CD4-positive, alpha-beta T cell (primary cell): Measurements from ENCODE around the gene MEAF6. TPM values are rescaled to one million over a fixed set of nuclear protein-coding genes. Genes with fewer than 3 reads are reported as not detected.

Experiments
- ATAC-seq: fragments of 200-7000 bp; cut with Tn5 transposase; one replicate; pipeline ENCODE4 v1.10.0; 2022; ENCODE audit warnings: mild to moderate bottlenecking; ENCODE audit not compliant: poor library complexity
- CTCF ChIA-PET: fragments of 350-600 bp; sonication (Branson Sonifier 250); formaldehyde crosslinking; loops from one replicate; lab custom pipeline; 2021; ENCODE audit warnings: antibody characterized with exemption, inconsistent platforms; lab: Charles Lee
- POLR2A ChIA-PET: fragments of 350-600 bp; sonication (Branson Sonifier 250); formaldehyde crosslinking; loops from one replicate; lab custom pipeline; 2021; ENCODE audit warnings: antibody characterized with exemption, inconsistent platforms; lab: Charles Lee
- DNase-seq, 14 experiments: peaks; one replicate each; pipeline ENCODE4 v3.0.0-alpha.2; 2013 to 2020; ENCODE audit warnings: mixed read lengths in 2 of 14
- H3K27ac ChIP-seq, 2 donors: one replicate each; pipeline versions ENCODE4 v1.5.1 to v1.7.0; 2013; ENCODE audit warnings: low read length in 2 of 2, low read depth in 1 of 2, mild to moderate bottlenecking in 1 of 2
- H3K27me3 ChIP-seq, 2 experiments: 1 replicate in 1 of 2; 2 replicates in 1 of 2; pipeline versions ENCODE4 v1.6.1 to v1.7.0; 2013; ENCODE audit warnings: low read length in 2 of 2, control low read depth in 1 of 2, mild to moderate bottlenecking in 1 of 2, moderate library complexity in 1 of 2; ENCODE audit not compliant: insufficient read depth in 2 of 2, control insufficient read depth in 1 of 2
- H3K36me3 ChIP-seq: one replicate; pipeline ENCODE4 v1.6.1; 2013; ENCODE audit warnings: low read length, control low read depth; ENCODE audit not compliant: insufficient read depth
- H3K4me1 ChIP-seq: one replicate; pipeline ENCODE4 v1.6.1; 2013; ENCODE audit warnings: low read length, control low read depth; ENCODE audit not compliant: insufficient read depth
- H3K4me3 ChIP-seq: one replicate; pipeline ENCODE4 v1.5.1; 2013; ENCODE audit warnings: mild to moderate bottlenecking, low read length, moderate library complexity
- H3K9me3 ChIP-seq, 2 experiments: 1 replicate in 1 of 2; 2 replicates in 1 of 2; pipeline versions ENCODE4 v1.6.1 to v1.7.0; 2013; ENCODE audit warnings: low read length in 2 of 2, mild to moderate bottlenecking in 2 of 2, control low read depth in 1 of 2, moderate library complexity in 1 of 2; ENCODE audit not compliant: control insufficient read depth in 1 of 2, insufficient read depth in 1 of 2
- H3K27ac Mint-ChIP-seq: one replicate; pipeline ENCODE4 v1.8.0; 2020; ENCODE audit warnings: mixed read lengths
- H3K27me3 Mint-ChIP-seq: one replicate; pipeline ENCODE4 v1.8.0; 2021; ENCODE audit warnings: mixed read lengths
- H3K36me3 Mint-ChIP-seq: one replicate; pipeline ENCODE4 v1.8.0; 2021; ENCODE audit warnings: low read depth, mixed read lengths
- H3K4me1 Mint-ChIP-seq: one replicate; pipeline ENCODE4 v1.8.0; 2021; ENCODE audit warnings: low read depth, mixed read lengths
- H3K4me3 Mint-ChIP-seq: one replicate; pipeline ENCODE4 v1.8.0; 2020; ENCODE audit warnings: mild to moderate bottlenecking, mixed read lengths
- H3K9me3 Mint-ChIP-seq: one replicate; pipeline ENCODE4 v1.8.0; 2020; ENCODE audit warnings: mixed read lengths
- CTCF ChIP-seq: fragments of 200-600 bp; IDR thresholded peaks from one replicate; pipeline ENCODE4 v1.8.0; 2022; ENCODE audit warnings: antibody characterized with exemption, mild to moderate bottlenecking
- intact Hi-C, 2 experiments: fragments of 100-400 bp; cut with DNase I in 1 of 2; cut with micrococcal nuclease in 1 of 2; formaldehyde crosslinking; loops; one replicate each; pipeline versions ENCODE4 v1.15.1 to v1.9.0; 2023 to 2025; cut with DNase I, micrococcal nuclease
- total RNA-seq, 174 experiments: library from RNA in 2 of 174; stranded (reverse) in 2 of 174; gene quantifications; one replicate each; pipeline ENCODE4 v1.2.3 and lab custom pipeline; 2021 to 2026

MEAF6 gene
- total RNA-seq, 2 experiments from 2014 or later, result 39.0 to 41.5 TPM

GRCh38 chr1:37556712-37557196, 42.2 kb upstream of the MEAF6 start, which contains the start of gene DNALI1:
TSS of gene DNALI1 (plus strand) at chr1:37556940. CDS start at chr1:37556995, 55 bp downstream.
- ATAC-seq (no peak), DNase-seq (peak in 5 of 14 experiments; percentile 2 to 53 (median 10))
- ChIA-PET CTCF (no interaction called here), POLR2A (interaction anchor here (1.1 kb wide), 1 partner anchor 37 kb away, joined by 3 read pairs; no protein-coding TSS in a partner anchor)
- Histone ChIP-seq H3K4me1 (peaks cover 19% of the 10 kb centered on the region), H3K9me3 (no peaks in the 10 kb centered on the region), H3K4me3 (no peak within 1 kb of the TSS), H3K27me3 (no peaks in the 10 kb centered on the region), H3K27ac (no peak within 1 kb of the TSS), H3K36me3 (peaks cover 9% of the 10 kb centered on the region)
- no peak within 1 kb of the TSS for H3K27ac Mint-ChIP-seq
- no peak for TF ChIP-seq CTCF
- H3K4me3 Mint-ChIP-seq, result peak within 1 kb of the TSS; percentile 30
- H3K36me3 Mint-ChIP-seq, result peaks cover 24% of the 10 kb centered on the region
- intact Hi-C loops, result loop anchor here in 1 of 2 experiments (5.0 kb wide), 2 partner anchors 99 to 306 kb away; no protein-coding TSS in a partner anchor
- peaks cover 26% of the 10 kb centered on the region for H3K4me1 Mint-ChIP-seq
- peaks cover 4% of the 10 kb centered on the region for H3K27me3 Mint-ChIP-seq
- no peaks in the 10 kb centered on the region for H3K9me3 Mint-ChIP-seq

- H3K4me3 Mint-ChIP-seq, result peak within 1 kb of the TSS; percentile 99
- ATAC-seq, result peak; percentile 98
- peak within 1 kb of the TSS; percentile 71 for H3K4me3 ChIP-seq
- no peaks in the 10 kb centered on the region for H3K27me3 ChIP-seq
- POLR2A ChIA-PET, result interaction anchor here (0.6 to 3.5 kb wide), 16 partner anchors 35 to 1331 kb away, joined by 3 to 37 read pairs (median 4); partner anchors contain the start of genes CDCA8, GNL2, INPP5B and MEAF6
- peaks cover 19% of the 10 kb centered on the region for H3K4me1 ChIP-seq
- H3K36me3 ChIP-seq, result peaks cover 28% of the 10 kb centered on the region
- peak within 1 kb of the TSS; percentile 83 for H3K27ac ChIP-seq
- peaks cover 44% of the 10 kb centered on the region for H3K36me3 Mint-ChIP-seq
- peak within 1 kb of the TSS; percentile 92 for H3K27ac Mint-ChIP-seq
- H3K27me3 Mint-ChIP-seq, result peaks cover 4% of the 10 kb centered on the region
- TF ChIP-seq CTCF, result no peak
- peak; percentile 80 to 96 (median 88) for DNase-seq
- CTCF ChIA-PET, result interaction anchor here (1.4 kb wide), 1 partner anchor 39 kb away, joined by 8 read pairs; the partner anchor contains the start of gene MEAF6
- H3K4me1 Mint-ChIP-seq, result peaks cover 45% of the 10 kb centered on the region
- intact Hi-C loops, result loop anchor here (1.0 to 5.0 kb wide), 9 partner anchors 39 to 255 kb away; partner anchors contain the start of genes GNL2 (in 1 of the 2), MEAF6 (in 1 of the 2) and YRDC (in 1 of the 2)
- H3K9me3 ChIP-seq, result no peaks in the 10 kb centered on the region
- no peaks in the 10 kb centered on the region for H3K9me3 Mint-ChIP-seq
Measured at GRCh38 chr1:37553927-37554808, 39.6 kb upstream of the MEAF6 start, which contains the start of gene SNIP1. TSS of gene SNIP1 (minus strand) at chr1:37554293. CDS start at chr1:37554229, 64 bp downstream.

DNA sequence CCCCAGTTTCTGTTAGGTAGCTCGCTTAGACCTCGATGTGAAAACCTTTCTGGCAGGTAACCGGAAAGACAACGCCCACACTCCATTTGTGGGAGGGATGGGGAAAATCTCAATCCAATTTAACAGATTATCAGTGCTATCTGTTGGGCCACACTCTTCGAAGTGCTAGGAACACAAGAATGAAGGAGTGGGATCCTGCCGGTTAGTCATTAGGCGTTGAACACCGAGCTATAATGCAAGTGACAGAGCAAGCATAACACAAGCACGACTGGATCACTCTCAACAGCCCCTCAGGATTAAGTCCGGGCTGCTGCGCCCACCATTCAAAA, 39.0 kb upstream of the MEAF6 start:
- Mint-ChIP-seq H3K36me3 (peaks cover 50% of the 10 kb centered on the region), H3K27me3 (peaks cover 4% of the 10 kb centered on the region), H3K9me3 (no peaks in the 10 kb centered on the region), H3K4me1 (peaks cover 50% of the 10 kb centered on the region), H3K4me3 (peak overlapping the region; percentile 99), H3K27ac (peak overlapping the region; percentile 92)
- Histone ChIP-seq H3K27ac (peak overlapping the region; percentile 83), H3K27me3 (no peaks in the 10 kb centered on the region), H3K4me1 (peaks cover 19% of the 10 kb centered on the region), H3K4me3 (peak overlapping the region; percentile 71), H3K9me3 (no peaks in the 10 kb centered on the region), H3K36me3 (peaks cover 33% of the 10 kb centered on the region)
- ChIA-PET CTCF (no interaction called here), POLR2A (interaction anchor here (0.6 to 3.5 kb wide), 15 partner anchors 34 to 1331 kb away, joined by 3 to 37 read pairs (median 3); partner anchors contain the start of genes CDCA8, GNL2, INPP5B and MEAF6)
- TF ChIP-seq CTCF, result no peak
- intact Hi-C loops, result loop anchor here (2.0 to 5.0 kb wide), 2 partner anchors 39 to 76 kb away; partner anchors contain the start of gene MEAF6 (in 1 of the 2)
- ATAC-seq, result peak; percentile 4
- DNase-seq, result no peak
